Metanephros (tissue), 1 donor: ENCODE measurements around the gene PNP. TPM values are rescaled to one million over a fixed set of nuclear protein-coding genes. Genes with fewer than 3 reads are reported as not detected.

Experiments
- total RNA-seq: library from RNA; depleted of rRNA; stranded (reverse); fragments of >200 nt; gene quantifications from one replicate; pipeline ENCODE4 v1.2.3, GENCODE V29; 2014

The PNP gene
- total RNA-seq: 71.3 TPM

DNA sequence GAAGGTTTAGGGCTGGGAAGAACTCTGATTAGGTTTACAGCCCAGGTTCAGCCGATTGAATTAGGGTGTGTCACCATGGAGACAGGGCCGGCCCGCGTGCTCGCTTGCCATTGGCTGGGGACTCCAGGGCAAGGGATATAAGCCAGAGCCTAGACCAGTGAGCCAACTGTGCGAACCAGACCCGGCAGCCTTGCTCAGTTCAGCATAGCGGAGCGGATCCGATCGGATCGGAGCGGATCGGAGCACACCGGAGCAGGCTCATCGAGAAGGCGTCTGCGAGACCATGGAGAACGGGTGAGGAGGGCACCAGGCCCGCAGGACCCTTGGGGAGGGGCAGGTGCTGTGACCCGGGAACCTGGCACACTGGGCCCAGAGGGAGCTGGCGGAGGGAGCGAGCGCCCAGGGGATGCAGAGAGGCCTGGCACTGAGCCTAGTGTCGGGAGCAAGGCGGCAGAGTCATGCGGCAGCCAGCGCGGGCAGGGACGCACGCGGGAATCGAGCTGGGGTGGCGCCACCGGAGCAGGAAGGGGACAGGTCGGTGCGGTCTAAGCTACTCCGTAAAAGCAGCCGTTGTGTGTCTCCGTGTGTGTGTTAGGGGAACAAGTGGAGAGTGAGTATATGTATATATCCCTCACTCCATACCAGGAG lies at the start of gene PNP:
PNP (plus strand) TSS at position 165 of the 648 bp plus-strand sequence; CDS start at position 284, 119 bp downstream.

DNA sequence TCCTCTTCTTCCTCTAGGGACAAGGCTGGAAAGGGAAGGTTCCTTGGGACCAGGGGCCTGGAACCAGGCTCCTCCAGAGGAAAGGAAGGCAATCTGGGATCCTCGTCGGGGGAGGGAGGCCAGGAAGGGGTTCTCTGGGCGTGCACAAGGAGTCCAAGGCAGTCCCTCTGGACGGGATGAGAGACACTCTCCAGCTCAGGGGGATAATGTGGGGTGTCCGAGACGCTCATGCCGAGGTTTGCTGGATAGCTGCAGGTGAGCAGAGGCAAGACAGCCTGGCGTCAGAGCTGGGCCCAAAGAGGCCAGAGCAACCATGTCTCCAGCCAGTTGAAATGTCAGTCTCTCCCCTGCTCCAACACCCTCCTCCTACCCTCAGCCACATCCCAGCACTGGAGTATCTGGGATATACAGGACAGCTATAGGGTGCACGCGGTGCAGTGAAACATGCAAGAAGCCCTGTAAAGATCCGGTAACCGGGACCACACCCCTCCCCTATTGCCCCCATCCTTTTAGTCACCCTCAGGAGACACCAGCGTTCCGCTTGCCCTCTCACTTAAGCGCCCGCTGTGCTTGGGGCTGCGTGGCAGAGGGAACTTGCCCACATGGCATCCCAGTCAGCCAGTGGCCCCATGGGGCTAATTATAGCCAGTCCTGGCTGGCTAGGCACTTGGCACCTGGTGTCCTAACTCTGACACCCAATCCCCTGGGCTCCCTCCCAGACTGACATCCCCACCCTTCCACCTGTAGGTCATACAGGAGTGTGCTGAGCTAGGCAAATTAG lies 33.4 kb upstream of the PNP start, which contains the start of gene KLHL33:
KLHL33 (minus strand) TSS at position 585 of the 781 bp plus-strand sequence; CDS start at position 230, 355 bp downstream.

GRCh38 chr14:20454516-20455354 lies 14.5 kb upstream of the PNP start, which contains the start of the genes APEX1 and OSGEP:
Gene APEX1, plus strand, starts transcription at chr14:20455226. Its CDS starts 420 bp downstream, at chr14:20455646.
Gene OSGEP, minus strand, starts transcription at chr14:20454812. Its CDS starts 129 bp downstream, at chr14:20454683.

GRCh38 chr14:20461225-20462141 lies 7.7 kb upstream of the PNP start, which contains the start of gene PIP4P1:
Gene PIP4P1, minus strand, starts transcription at chr14:20461434. Its CDS starts 109 bp downstream, at chr14:20461325.

Other genes starting within 250 kb of the PNP start
- gene OR11H6, start 245.7 kb upstream of the PNP start, total RNA-seq: not detected
- not detected for gene OR11H7, start 240.4 kb upstream of the PNP start, total RNA-seq
- not detected for gene OR11H4, start 230.1 kb upstream of the PNP start, total RNA-seq
- 20.5 TPM for gene TTC5, start 163.5 kb upstream of the PNP start, total RNA-seq
- gene CCNB1IP1, start 136.1 kb upstream of the PNP start, total RNA-seq: 89.1 TPM
- gene PARP2, start 125.8 kb upstream of the PNP start, total RNA-seq: 16.9 TPM
- gene TEP1, start 55.9 kb upstream of the PNP start, total RNA-seq: 14.9 TPM
- gene KLHL33, start 33.2 kb upstream of the PNP start, total RNA-seq: 1.5 TPM
- gene OSGEP, start 14.6 kb upstream of the PNP start, total RNA-seq: 48.1 TPM
- 76.1 TPM for gene APEX1, start 14.2 kb upstream of the PNP start, total RNA-seq
- 26.3 TPM for gene PIP4P1, start 8.0 kb upstream of the PNP start, total RNA-seq
- gene RNASE10, start 36.1 kb downstream of the PNP start, total RNA-seq: not detected
- gene RNASE9, start 91.6 kb downstream of the PNP start, total RNA-seq: not detected
- not detected for gene RNASE11, start 118.6 kb downstream of the PNP start, total RNA-seq
- not detected for gene RNASE12, start 122.0 kb downstream of the PNP start, total RNA-seq
- gene OR6S1, start 172.3 kb downstream of the PNP start, total RNA-seq: not detected
- 13.5 TPM for gene RNASE4, start 215.2 kb downstream of the PNP start, total RNA-seq
- gene ANG, start 219.4 kb downstream of the PNP start, total RNA-seq: 5.1 TPM